ENCODE measurements around the gene TM4SF4. TPM values are rescaled to one million over a fixed set of nuclear protein-coding genes. Genes with fewer than 3 reads are reported as not detected.

Gene TM4SF4
- total RNA-seq, 2 donors from 2014 or later, result not detected

- TF ChIP-seq, protein P1, sequence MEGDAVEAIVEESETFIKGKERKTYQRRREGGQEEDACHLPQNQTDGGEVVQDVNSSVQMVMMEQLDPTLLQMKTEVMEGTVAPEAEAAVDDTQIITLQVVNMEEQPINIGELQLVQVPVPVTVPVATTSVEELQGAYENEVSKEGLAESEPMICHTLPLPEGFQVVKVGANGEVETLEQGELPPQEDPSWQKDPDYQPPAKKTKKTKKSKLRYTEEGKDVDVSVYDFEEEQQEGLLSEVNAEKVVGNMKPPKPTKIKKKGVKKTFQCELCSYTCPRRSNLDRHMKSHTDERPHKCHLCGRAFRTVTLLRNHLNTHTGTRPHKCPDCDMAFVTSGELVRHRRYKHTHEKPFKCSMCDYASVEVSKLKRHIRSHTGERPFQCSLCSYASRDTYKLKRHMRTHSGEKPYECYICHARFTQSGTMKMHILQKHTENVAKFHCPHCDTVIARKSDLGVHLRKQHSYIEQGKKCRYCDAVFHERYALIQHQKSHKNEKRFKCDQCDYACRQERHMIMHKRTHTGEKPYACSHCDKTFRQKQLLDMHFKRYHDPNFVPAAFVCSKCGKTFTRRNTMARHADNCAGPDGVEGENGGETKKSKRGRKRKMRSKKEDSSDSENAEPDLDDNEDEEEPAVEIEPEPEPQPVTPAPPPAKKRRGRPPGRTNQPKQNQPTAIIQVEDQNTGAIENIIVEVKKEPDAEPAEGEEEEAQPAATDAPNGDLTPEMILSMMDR (IDR thresholded peaks at IDR 0.05), result no peak
- no peak for DNase-seq (ENCODE audit: low spot score)
- Histone ChIP-seq H3K9me3 (peaks cover 0 to 12% of the 10 kb centered on the region in 2 donors), H3K4me1 (peaks cover 0 to 21% of the 10 kb centered on the region in 2 donors), H3K27ac (no peak overlapping the region), H3K36me3 (no peaks in the 10 kb centered on the region), H3K4me3 (no peak overlapping the region), H3K27me3 (no peaks in the 10 kb centered on the region)
Observed at GRCh38 chr3:149449799-149450198, 24.7 kb upstream of the TM4SF4 start.

DNA sequence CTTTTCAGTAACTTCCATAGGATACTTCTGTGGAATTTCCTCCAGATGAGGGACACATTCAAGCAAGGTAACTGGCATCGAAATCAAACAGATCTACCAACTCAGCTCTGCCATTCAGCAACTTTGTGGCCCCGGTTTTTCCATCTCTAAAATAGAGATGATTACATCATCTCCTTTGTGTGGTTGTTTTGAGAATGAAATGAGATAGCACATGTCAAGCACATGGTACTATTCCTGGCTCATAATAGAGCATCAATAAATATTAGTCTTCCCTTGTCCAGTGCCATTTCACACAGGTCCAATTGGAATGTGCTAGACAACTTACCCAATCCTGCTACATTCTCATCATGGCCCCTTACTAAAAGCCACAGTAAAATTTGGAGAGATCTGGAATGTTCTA, 24.2 kb upstream of the TM4SF4 start:
- Histone ChIP-seq H3K27me3 (no peaks in the 10 kb centered on the region), H3K4me1 (peaks cover 0 to 21% of the 10 kb centered on the region in 2 donors), H3K27ac (no peak overlapping the region), H3K4me3 (no peak overlapping the region), H3K9me3 (peaks cover 0 to 12% of the 10 kb centered on the region in 2 donors), H3K36me3 (no peaks in the 10 kb centered on the region)
- TF ChIP-seq, protein P1 (IDR thresholded peaks at IDR 0.05), result no peak
- no peak for DNase-seq (ENCODE audit: low spot score)

- peaks cover 0 to 12% of the 10 kb centered on the region in 2 donors for H3K9me3 ChIP-seq
- no peaks in the 10 kb centered on the region for H3K36me3 ChIP-seq
- TF ChIP-seq, protein P1 (IDR thresholded peaks at IDR 0.05), result no peak
- no peaks in the 10 kb centered on the region for H3K27me3 ChIP-seq
- no peak overlapping the region for H3K27ac ChIP-seq
- no peak for DNase-seq (ENCODE audit: low spot score)
- peaks cover 0 to 21% of the 10 kb centered on the region in 2 donors for H3K4me1 ChIP-seq
- no peak overlapping the region for H3K4me3 ChIP-seq
Observed at GRCh38 chr3:149452036-149452435, 22.5 kb upstream of the TM4SF4 start.

- H3K27ac ChIP-seq, result no peak overlapping the region
- no peak for DNase-seq (ENCODE audit: low spot score)
- H3K4me3 ChIP-seq, result no peak overlapping the region
- H3K27me3 ChIP-seq, result no peaks in the 10 kb centered on the region
- H3K4me1 ChIP-seq, result peaks cover 0 to 18% of the 10 kb centered on the region in 2 donors
- H3K36me3 ChIP-seq, result no peaks in the 10 kb centered on the region
- TF ChIP-seq, protein P1 (IDR thresholded peaks at IDR 0.05), result no peak
- H3K9me3 ChIP-seq, result peaks cover 0 to 12% of the 10 kb centered on the region in 2 donors
Observed at GRCh38 chr3:149453140-149453805, 21.2 kb upstream of the TM4SF4 start.

GRCh38 chr3:149454746-149455145, 19.8 kb upstream of the TM4SF4 start:
- Histone ChIP-seq H3K9me3 (peaks cover 0 to 12% of the 10 kb centered on the region in 2 donors), H3K4me3 (no peak overlapping the region), H3K27ac (no peak overlapping the region), H3K4me1 (peaks cover 0 to 9% of the 10 kb centered on the region in 2 donors), H3K27me3 (no peaks in the 10 kb centered on the region), H3K36me3 (no peaks in the 10 kb centered on the region)
- TF ChIP-seq, protein P1 (IDR thresholded peaks at IDR 0.05), result no peak
- DNase-seq (ENCODE audit: low spot score), result no peak

DNA sequence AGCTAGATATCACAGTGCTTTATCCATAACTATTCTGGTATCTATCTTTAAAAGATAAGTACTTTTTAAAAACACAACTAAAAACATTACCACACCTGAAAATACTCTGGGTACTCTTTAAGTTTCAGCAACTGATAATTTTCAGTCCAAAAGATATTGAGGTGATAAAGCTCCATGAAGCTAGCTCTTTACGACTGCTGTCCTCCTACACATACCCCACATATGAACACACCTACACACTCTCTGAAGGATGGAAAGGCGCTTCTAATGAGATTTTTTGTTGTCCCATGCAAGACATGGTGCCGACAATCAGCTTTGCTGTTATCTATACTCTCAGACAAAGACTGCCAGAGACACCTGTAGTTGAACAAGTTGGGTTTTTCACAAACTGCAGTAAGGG, 19.1 kb upstream of the TM4SF4 start:
- Histone ChIP-seq H3K9me3 (peaks cover 0 to 12% of the 10 kb centered on the region in 2 donors), H3K27ac (no peak overlapping the region), H3K4me3 (no peak overlapping the region), H3K4me1 (peaks cover 0 to 11% of the 10 kb centered on the region in 2 donors), H3K27me3 (no peaks in the 10 kb centered on the region), H3K36me3 (no peaks in the 10 kb centered on the region)
- DNase-seq (ENCODE audit: low spot score), result no peak
- TF ChIP-seq, protein P1 (IDR thresholded peaks at IDR 0.05), result no peak
